ENCODE data around the gene SLC19A1.

Gene SLC19A1

GRCh38 chr21:45522381-45522780 is 19.9 kb downstream of the SLC19A1 start:
- Histone ChIP-seq H3K4me3 (replicated peaks; ENCODE audit: low read depth, low read length) (no peak overlapping the region), H3K27me3 (replicated peaks; ENCODE audit: control insufficient read depth, insufficient read depth, low read length) (no peaks in the 10 kb centered on the region), H3K36me3 (ENCODE audit: control insufficient read depth, insufficient read depth, low read length) (peaks cover 18% of the 10 kb centered on the region)
- DNase-seq (ENCODE audit: extremely low read depth, insufficient read length) = no peak
- TF ChIP-seq CTCF (IDR thresholded peaks at IDR 0.05; ENCODE audit: insufficient read depth, low read length, poor library complexity, severe bottlenecking) = no peak

- no peak overlapping the region for H3K4me3 ChIP-seq (replicated peaks; ENCODE audit: low read depth, low read length)
- no peak for DNase-seq (ENCODE audit: extremely low read depth, insufficient read length)
- no peak for TF ChIP-seq CTCF (IDR thresholded peaks at IDR 0.05; ENCODE audit: insufficient read depth, low read length, poor library complexity, severe bottlenecking)
- no peaks in the 10 kb centered on the region for H3K27me3 ChIP-seq (replicated peaks; ENCODE audit: control insufficient read depth, insufficient read depth, low read length)
- peaks cover 19% of the 10 kb centered on the region for H3K36me3 ChIP-seq (ENCODE audit: control insufficient read depth, insufficient read depth, low read length)
Observed at GRCh38 chr21:45521241-45521640, 21.0 kb downstream of the SLC19A1 start.

- no peak for TF ChIP-seq CTCF (IDR thresholded peaks at IDR 0.05; ENCODE audit: insufficient read depth, low read length, poor library complexity, severe bottlenecking)
- no peaks in the 10 kb centered on the region for H3K27me3 ChIP-seq (replicated peaks; ENCODE audit: control insufficient read depth, insufficient read depth, low read length)
- no peak for DNase-seq (ENCODE audit: extremely low read depth, insufficient read length)
- H3K36me3 ChIP-seq (ENCODE audit: control insufficient read depth, insufficient read depth, low read length) = peaks cover 14% of the 10 kb centered on the region
- no peak overlapping the region for H3K4me3 ChIP-seq (replicated peaks; ENCODE audit: low read depth, low read length)
Observed at GRCh38 chr21:45519182-45519581, 23.1 kb downstream of the SLC19A1 start.

GRCh38 chr21:45518742-45519141 is 23.5 kb downstream of the SLC19A1 start:
- no peak overlapping the region for H3K4me3 ChIP-seq (replicated peaks; ENCODE audit: low read depth, low read length)
- DNase-seq (ENCODE audit: extremely low read depth, insufficient read length) = no peak
- TF ChIP-seq CTCF (IDR thresholded peaks at IDR 0.05; ENCODE audit: insufficient read depth, low read length, poor library complexity, severe bottlenecking) = no peak
- no peaks in the 10 kb centered on the region for H3K27me3 ChIP-seq (replicated peaks; ENCODE audit: control insufficient read depth, insufficient read depth, low read length)
- peaks cover 14% of the 10 kb centered on the region for H3K36me3 ChIP-seq (ENCODE audit: control insufficient read depth, insufficient read depth, low read length)

GRCh38 chr21:45517249-45518065 is 24.8 kb downstream of the SLC19A1 start:
- peak; percentile 40 for DNase-seq (ENCODE audit: extremely low read depth, insufficient read length)
- Histone ChIP-seq H3K27me3 (replicated peaks; ENCODE audit: control insufficient read depth, insufficient read depth, low read length) (no peaks in the 10 kb centered on the region), H3K4me3 (replicated peaks; ENCODE audit: low read depth, low read length) (no peak overlapping the region), H3K36me3 (ENCODE audit: control insufficient read depth, insufficient read depth, low read length) (peaks cover 7% of the 10 kb centered on the region)
- TF ChIP-seq CTCF (IDR thresholded peaks at IDR 0.05; ENCODE audit: insufficient read depth, low read length, poor library complexity, severe bottlenecking) = no peak
